Cardiac muscle cell (in vitro differentiated cells and primary cell): Measurements from ENCODE around the gene GFOD2. TPM values are rescaled to one million over a fixed set of nuclear protein-coding genes. Genes with fewer than 3 reads are reported as not detected.

Experiments
- DNase-seq, 2 donors: peaks; one replicate each; pipeline versions ENCODE4 v3.0.0 to v3.0.0-alpha.2; 2010 to 2017; ENCODE audit warnings: low read depth in 1 of 2, low spot score in 1 of 2
- H3K27ac ChIP-seq: fragments of 200-600 bp; sonication (generic); 2 replicates; pipeline ENCODE4 v1.5.1; 2016
- H3K27me3 ChIP-seq: fragments of 200-600 bp; sonication (generic); 2 replicates; pipeline ENCODE4 v1.6.0; 2016; ENCODE audit warnings: control low read depth
- H3K36me3 ChIP-seq: fragments of 200-600 bp; sonication (generic); 2 replicates; pipeline ENCODE4 v1.5.1; 2016; ENCODE audit warnings: control low read depth
- H3K4me1 ChIP-seq: fragments of 200-600 bp; sonication (generic); 2 replicates; pipeline ENCODE4 v1.8.1; 2017; ENCODE audit warnings: low read depth, mild to moderate bottlenecking, mixed run types
- H3K4me3 ChIP-seq: fragments of 200-600 bp; sonication (generic); 2 replicates; pipeline ENCODE4 v1.5.1; 2016; ENCODE audit warnings: mild to moderate bottlenecking
- H3K9me3 ChIP-seq: fragments of 200-600 bp; sonication (generic); 2 replicates; pipeline ENCODE4 v1.5.1; 2017; ENCODE audit warnings: low read depth, mild to moderate bottlenecking, control low read depth
- polyA plus RNA-seq: library from polyadenylated mRNA; unstranded; fragments of >200 nt; fragmentation: Nextera tagmentation; extraction: Ambion mirVana; gene quantifications from 2 replicates; pipeline ENCODE4 v1.2.1, GENCODE V29; 2016
- total RNA-seq: library from RNA; depleted of rRNA; stranded (reverse); fragments of >200 nt; gene quantifications from 2 replicates; pipeline ENCODE4 v1.2.3, GENCODE V29; 2016
- TF ChIP-seq, protein P1 (sequence below): IDR thresholded peaks from 2 replicates; pipeline ENCODE4 v1.5.1; 2012; ENCODE audit warnings: low read depth, mild to moderate bottlenecking, low read length

The GFOD2 gene
- total and polyA plus RNA-seq, 2 experiments from 2014 or later = 5.6 to 5.9 TPM

GRCh38 chr16:67710607-67711006 is 8.5 kb downstream of the GFOD2 start:
- H3K9me3 ChIP-seq = no peaks in the 10 kb centered on the region
- H3K4me3 ChIP-seq = no peak overlapping the region
- H3K27ac ChIP-seq = no peak overlapping the region
- no peak for DNase-seq
- H3K27me3 ChIP-seq = peaks cover 81% of the 10 kb centered on the region
- TF ChIP-seq, protein P1, sequence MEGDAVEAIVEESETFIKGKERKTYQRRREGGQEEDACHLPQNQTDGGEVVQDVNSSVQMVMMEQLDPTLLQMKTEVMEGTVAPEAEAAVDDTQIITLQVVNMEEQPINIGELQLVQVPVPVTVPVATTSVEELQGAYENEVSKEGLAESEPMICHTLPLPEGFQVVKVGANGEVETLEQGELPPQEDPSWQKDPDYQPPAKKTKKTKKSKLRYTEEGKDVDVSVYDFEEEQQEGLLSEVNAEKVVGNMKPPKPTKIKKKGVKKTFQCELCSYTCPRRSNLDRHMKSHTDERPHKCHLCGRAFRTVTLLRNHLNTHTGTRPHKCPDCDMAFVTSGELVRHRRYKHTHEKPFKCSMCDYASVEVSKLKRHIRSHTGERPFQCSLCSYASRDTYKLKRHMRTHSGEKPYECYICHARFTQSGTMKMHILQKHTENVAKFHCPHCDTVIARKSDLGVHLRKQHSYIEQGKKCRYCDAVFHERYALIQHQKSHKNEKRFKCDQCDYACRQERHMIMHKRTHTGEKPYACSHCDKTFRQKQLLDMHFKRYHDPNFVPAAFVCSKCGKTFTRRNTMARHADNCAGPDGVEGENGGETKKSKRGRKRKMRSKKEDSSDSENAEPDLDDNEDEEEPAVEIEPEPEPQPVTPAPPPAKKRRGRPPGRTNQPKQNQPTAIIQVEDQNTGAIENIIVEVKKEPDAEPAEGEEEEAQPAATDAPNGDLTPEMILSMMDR = no peak
- H3K4me1 ChIP-seq = no peaks in the 10 kb centered on the region
- H3K36me3 ChIP-seq = no peaks in the 10 kb centered on the region

GRCh38 chr16:67709050-67709449 is 10.1 kb downstream of the GFOD2 start:
- no peaks in the 10 kb centered on the region for H3K36me3 ChIP-seq
- no peaks in the 10 kb centered on the region for H3K4me1 ChIP-seq
- no peak overlapping the region for H3K4me3 ChIP-seq
- no peak for DNase-seq
- TF ChIP-seq, protein P1 = no peak
- H3K9me3 ChIP-seq = no peaks in the 10 kb centered on the region
- peaks cover 83% of the 10 kb centered on the region for H3K27me3 ChIP-seq
- no peak overlapping the region for H3K27ac ChIP-seq

GRCh38 chr16:67708368-67708771 is 10.7 kb downstream of the GFOD2 start:
- Histone ChIP-seq H3K4me3 (no peak overlapping the region), H3K27ac (no peak overlapping the region), H3K4me1 (no peaks in the 10 kb centered on the region), H3K9me3 (no peaks in the 10 kb centered on the region), H3K27me3 (peaks cover 83% of the 10 kb centered on the region), H3K36me3 (no peaks in the 10 kb centered on the region)
- TF ChIP-seq, protein P1 = no peak
- no peak for DNase-seq

DNA sequence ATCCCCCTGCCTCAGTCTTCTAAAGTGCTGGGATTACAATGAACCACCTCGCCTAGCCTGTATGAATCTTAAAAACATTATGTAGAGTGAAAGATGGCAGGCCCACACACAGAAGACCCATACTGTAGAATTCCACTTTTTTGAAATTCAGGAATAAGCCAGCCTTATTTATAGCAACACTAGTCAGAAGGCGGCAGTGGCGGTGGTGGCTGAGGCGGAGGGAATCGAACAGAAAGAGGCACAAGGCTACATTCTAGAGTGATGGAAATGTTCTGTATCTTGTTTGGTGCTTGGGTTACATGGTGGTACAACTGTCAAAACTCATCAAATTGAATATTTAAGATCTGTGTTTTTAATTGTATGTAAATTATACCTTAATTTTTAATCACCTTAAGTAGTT is 11.3 kb downstream of the GFOD2 start:
- Histone ChIP-seq H3K4me3 (no peak overlapping the region), H3K9me3 (no peaks in the 10 kb centered on the region), H3K27ac (no peak overlapping the region), H3K4me1 (no peaks in the 10 kb centered on the region), H3K27me3 (peaks cover 84% of the 10 kb centered on the region), H3K36me3 (no peaks in the 10 kb centered on the region)
- no peak for DNase-seq
- TF ChIP-seq, protein P1 = no peak

DNA sequence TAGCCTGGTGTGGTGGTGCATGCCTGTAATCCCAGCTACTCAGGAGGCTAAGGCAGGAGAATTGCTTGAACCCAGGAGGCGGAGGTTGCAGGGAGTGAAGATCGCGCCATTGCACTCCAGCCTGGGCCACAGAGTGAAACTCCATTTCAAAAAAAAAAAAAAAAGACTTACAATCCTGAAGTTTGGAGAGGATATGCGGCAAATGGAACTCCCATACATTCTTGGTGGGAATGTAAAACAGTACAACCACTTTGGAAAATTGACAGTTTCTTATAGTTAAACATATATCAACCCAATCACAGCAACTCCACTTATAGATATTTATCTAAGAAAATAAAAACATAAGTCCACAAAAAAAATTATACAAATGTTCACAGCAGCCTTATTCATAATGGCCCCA is 11.9 kb downstream of the GFOD2 start:
- no peaks in the 10 kb centered on the region for H3K9me3 ChIP-seq
- H3K4me3 ChIP-seq = no peak overlapping the region
- H3K4me1 ChIP-seq = no peaks in the 10 kb centered on the region
- H3K36me3 ChIP-seq = no peaks in the 10 kb centered on the region
- peaks cover 88% of the 10 kb centered on the region for H3K27me3 ChIP-seq
- H3K27ac ChIP-seq = no peak overlapping the region
- TF ChIP-seq, protein P1 = no peak
- no peak for DNase-seq

DNA sequence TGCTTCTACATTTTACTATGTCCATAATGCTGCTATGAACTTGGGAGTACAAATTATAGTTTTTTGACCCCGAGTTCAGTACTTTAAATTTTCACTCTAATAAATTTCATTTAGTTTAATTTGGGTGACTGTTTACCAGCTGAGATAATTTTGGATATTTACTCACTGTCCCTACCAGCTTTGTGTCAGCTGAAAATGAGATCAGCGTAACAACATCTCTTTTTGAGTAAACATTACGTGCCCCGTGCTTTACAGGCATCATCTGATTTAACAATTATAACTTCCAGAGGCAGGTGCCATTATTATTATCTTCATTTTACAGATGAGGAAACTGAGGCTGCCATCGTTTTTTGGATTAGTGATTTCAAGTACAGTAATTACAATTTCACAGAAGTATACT is 15.0 kb downstream of the GFOD2 start:
- TF ChIP-seq, protein P1 = no peak
- no peak overlapping the region for H3K27ac ChIP-seq
- no peak for DNase-seq
- H3K9me3 ChIP-seq = no peaks in the 10 kb centered on the region
- no peak overlapping the region for H3K4me3 ChIP-seq
- no peaks in the 10 kb centered on the region for H3K36me3 ChIP-seq
- peaks cover 72% of the 10 kb centered on the region for H3K27me3 ChIP-seq
- no peaks in the 10 kb centered on the region for H3K4me1 ChIP-seq
